MM.1S (cell line): ENCODE data around the gene WDR37.

Experiments used
- DNase-seq: peaks from one replicate; pipeline ENCODE4 v3.0.0-alpha.2; 2015
- H2AFZ ChIP-seq: fragments of 300-600 bp; sonication (generic); 2 replicates; pipeline ENCODE4 v1.6.0; 2016; ENCODE audit warnings: antibody characterized with exemption, low read length
- H3F3A ChIP-seq: fragments of 300-600 bp; sonication (generic); 2 replicates; pipeline ENCODE4 v1.6.1; 2016; ENCODE audit warnings: mild to moderate bottlenecking, antibody characterized with exemption, low read length, moderate library complexity, mixed read lengths; ENCODE audit not compliant: insufficient read depth
- H3K27ac ChIP-seq: fragments of 300-600 bp; sonication (generic); 2 replicates; pipeline ENCODE4 v1.5.1; 2016; ENCODE audit warnings: mild to moderate bottlenecking, low read length
- H3K27me3 ChIP-seq: fragments of 300-600 bp; sonication (generic); replicated peaks from 2 replicates; pipeline ENCODE4 v1.6.0; 2016; ENCODE audit warnings: low read length; ENCODE audit not compliant: insufficient read depth
- H3K36me3 ChIP-seq: fragments of 300-600 bp; sonication (generic); replicated peaks from 2 replicates; pipeline ENCODE4 v1.6.1; 2016; ENCODE audit warnings: mild to moderate bottlenecking, low read length, mixed read lengths; ENCODE audit not compliant: insufficient read depth
- H3K4me1 ChIP-seq: fragments of 300-600 bp; sonication (generic); 2 replicates; pipeline ENCODE4 v1.6.1; 2016; ENCODE audit warnings: low read length, mixed read lengths
- H3K4me2 ChIP-seq: fragments of 300-600 bp; sonication (generic); 2 replicates; pipeline ENCODE4 v1.6.0; 2016; ENCODE audit warnings: low read depth, low read length
- H3K4me3 ChIP-seq: fragments of 300-600 bp; sonication (generic); 2 replicates; pipeline ENCODE4 v1.5.1; 2016; ENCODE audit warnings: low read length, mixed read lengths
- H3K79me2 ChIP-seq: fragments of 300-600 bp; sonication (generic); 2 replicates; pipeline ENCODE4 v1.6.1; 2016; ENCODE audit warnings: mixed run types, low read length, mixed read lengths
- H3K9ac ChIP-seq: fragments of 300-600 bp; sonication (generic); 2 replicates; pipeline ENCODE4 v1.6.1; 2016; ENCODE audit warnings: low read length, mixed read lengths
- H3K9me2 ChIP-seq: fragments of 300-600 bp; sonication (generic); replicated peaks from 2 replicates; pipeline ENCODE4 v1.6.1; 2016; ENCODE audit warnings: mild to moderate bottlenecking, low read length, mixed read lengths; ENCODE audit not compliant: insufficient read depth
- H3K9me3 ChIP-seq: fragments of 300-600 bp; sonication (generic); replicated peaks from 2 replicates; pipeline ENCODE4 v1.6.1; 2016; ENCODE audit warnings: mild to moderate bottlenecking, low read length, mixed read lengths; ENCODE audit not compliant: insufficient read depth
- H4K20me1 ChIP-seq: fragments of 300-600 bp; sonication (generic); 2 replicates; pipeline ENCODE4 v1.6.1; 2016; ENCODE audit warnings: mild to moderate bottlenecking, low read length, moderate library complexity, mixed read lengths; ENCODE audit not compliant: insufficient read depth
- EZH2 ChIP-seq: fragments of 300-600 bp; sonication (generic); optimal IDR thresholded peaks from 2 replicates; pipeline ENCODE3; 2017; ENCODE audit warnings: low read depth, mild to moderate bottlenecking, antibody characterized with exemption, low read length, mixed read lengths
- EZH2phosphoT487 ChIP-seq: fragments of 300-600 bp; sonication (generic); IDR thresholded peaks from 2 replicates; pipeline ENCODE4 v1.6.1; 2018; ENCODE audit warnings: antibody characterized with exemption, low read length
- TF ChIP-seq, protein P1 (sequence below): fragments of 300-600 bp; sonication (generic); IDR thresholded peaks from 2 replicates; pipeline ENCODE4 v1.5.1; 2016; ENCODE audit warnings: antibody characterized with exemption, low read length, mixed read lengths

WDR37 gene

DNA sequence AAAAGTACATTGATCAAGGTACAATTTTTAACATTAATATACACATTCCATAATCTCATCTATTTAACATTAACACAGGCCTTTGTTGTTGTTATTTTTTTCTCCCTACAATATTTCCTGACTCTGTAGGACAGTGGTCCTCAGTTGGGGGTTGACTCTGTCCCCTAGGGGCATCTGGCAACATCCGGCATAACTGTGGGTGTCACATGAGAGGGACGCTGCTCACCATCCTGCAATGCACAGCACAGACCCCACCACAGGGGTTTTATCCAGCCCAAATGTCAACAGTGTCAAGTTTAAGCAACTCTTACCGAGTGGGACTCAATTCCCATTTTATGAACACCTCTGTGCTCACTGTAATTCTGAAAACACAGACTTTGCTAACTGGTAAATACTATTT is 16.1 kb upstream of the WDR37 start:
- H3K9ac ChIP-seq: no peak overlapping the region
- H3K4me2 ChIP-seq: no peak overlapping the region
- H3F3A ChIP-seq: peaks cover 23% of the 10 kb centered on the region
- no peaks in the 10 kb centered on the region for H4K20me1 ChIP-seq
- H3K9me2 ChIP-seq: no peaks in the 10 kb centered on the region
- TF ChIP-seq, protein P1, sequence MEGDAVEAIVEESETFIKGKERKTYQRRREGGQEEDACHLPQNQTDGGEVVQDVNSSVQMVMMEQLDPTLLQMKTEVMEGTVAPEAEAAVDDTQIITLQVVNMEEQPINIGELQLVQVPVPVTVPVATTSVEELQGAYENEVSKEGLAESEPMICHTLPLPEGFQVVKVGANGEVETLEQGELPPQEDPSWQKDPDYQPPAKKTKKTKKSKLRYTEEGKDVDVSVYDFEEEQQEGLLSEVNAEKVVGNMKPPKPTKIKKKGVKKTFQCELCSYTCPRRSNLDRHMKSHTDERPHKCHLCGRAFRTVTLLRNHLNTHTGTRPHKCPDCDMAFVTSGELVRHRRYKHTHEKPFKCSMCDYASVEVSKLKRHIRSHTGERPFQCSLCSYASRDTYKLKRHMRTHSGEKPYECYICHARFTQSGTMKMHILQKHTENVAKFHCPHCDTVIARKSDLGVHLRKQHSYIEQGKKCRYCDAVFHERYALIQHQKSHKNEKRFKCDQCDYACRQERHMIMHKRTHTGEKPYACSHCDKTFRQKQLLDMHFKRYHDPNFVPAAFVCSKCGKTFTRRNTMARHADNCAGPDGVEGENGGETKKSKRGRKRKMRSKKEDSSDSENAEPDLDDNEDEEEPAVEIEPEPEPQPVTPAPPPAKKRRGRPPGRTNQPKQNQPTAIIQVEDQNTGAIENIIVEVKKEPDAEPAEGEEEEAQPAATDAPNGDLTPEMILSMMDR: no peak
- no peak for TF ChIP-seq EZH2
- TF ChIP-seq EZH2phosphoT487: no peak
- H3K4me1 ChIP-seq: 0 out of 2 replicates have a peak, but pooled peaks cover 13% of the 10 kb centered on the region
- DNase-seq: no peak
- peaks cover 19% of the 10 kb centered on the region for H3K36me3 ChIP-seq
- no peak overlapping the region for H3K27ac ChIP-seq
- no peaks in the 10 kb centered on the region for H3K9me3 ChIP-seq
- H3K27me3 ChIP-seq: no peaks in the 10 kb centered on the region
- no peak overlapping the region for H2AFZ ChIP-seq
- peaks cover 27% of the 10 kb centered on the region for H3K79me2 ChIP-seq
- no peak overlapping the region for H3K4me3 ChIP-seq

DNA sequence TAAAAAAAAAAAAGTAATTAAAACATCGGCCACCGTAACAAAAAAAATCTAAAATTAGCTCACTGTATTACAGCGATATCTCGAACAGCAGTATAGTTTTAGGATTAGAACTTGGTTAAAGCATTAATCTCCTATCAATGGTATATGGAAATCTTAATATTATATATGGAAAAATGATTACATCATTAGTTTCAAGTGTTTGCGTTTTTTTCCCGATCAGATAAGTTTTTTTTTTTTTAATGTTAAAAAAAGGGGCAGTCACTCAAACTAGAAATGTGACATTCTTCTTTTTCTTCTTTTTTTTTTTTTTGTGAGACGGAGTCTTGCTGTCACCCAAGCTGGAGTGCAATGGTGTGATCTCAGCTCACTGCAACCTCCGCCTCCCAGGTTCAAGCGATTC is 14.7 kb upstream of the WDR37 start:
- no peaks in the 10 kb centered on the region for H3K27me3 ChIP-seq
- DNase-seq: no peak
- H3K4me1 ChIP-seq: 0 out of 2 replicates have a peak, but pooled peaks cover 25% of the 10 kb centered on the region
- H3F3A ChIP-seq: peaks cover 23% of the 10 kb centered on the region
- H3K9ac ChIP-seq: no peak overlapping the region
- TF ChIP-seq EZH2phosphoT487 (no peak), EZH2 (no peak)
- TF ChIP-seq, protein P1: no peak
- no peaks in the 10 kb centered on the region for H4K20me1 ChIP-seq
- peaks cover 40% of the 10 kb centered on the region for H3K79me2 ChIP-seq
- no peak overlapping the region for H2AFZ ChIP-seq
- H3K4me3 ChIP-seq: no peak overlapping the region
- H3K4me2 ChIP-seq: no peak overlapping the region
- H3K9me2 ChIP-seq: no peaks in the 10 kb centered on the region
- H3K9me3 ChIP-seq: no peaks in the 10 kb centered on the region
- H3K27ac ChIP-seq: no peak overlapping the region
- peaks cover 19% of the 10 kb centered on the region for H3K36me3 ChIP-seq

DNA sequence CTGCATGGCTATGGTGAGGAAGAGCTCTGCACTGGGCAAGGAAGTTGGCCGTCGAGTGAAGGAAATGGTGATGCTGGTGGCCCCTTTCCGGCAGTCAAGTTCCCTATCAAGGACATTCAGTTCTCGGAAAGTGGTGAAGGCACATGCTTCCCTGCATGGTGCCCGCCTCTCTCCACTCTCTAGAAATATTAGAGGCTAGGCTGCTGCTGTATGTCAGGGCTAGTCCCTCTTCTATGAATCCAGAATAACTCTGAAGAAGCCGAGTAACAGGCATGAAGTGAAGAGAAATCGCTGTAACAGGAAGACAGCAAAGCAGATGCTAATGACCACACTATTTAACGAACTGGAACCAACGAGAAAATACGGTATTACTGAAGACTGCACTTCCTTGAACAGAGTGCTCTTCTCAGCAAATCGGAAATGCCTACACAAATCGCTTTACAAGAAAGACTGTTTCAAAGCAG is 12.6 kb upstream of the WDR37 start:
- H3K4me2 ChIP-seq: peak overlapping the region; percentile 24
- peaks cover 22% of the 10 kb centered on the region for H3F3A ChIP-seq
- no peaks in the 10 kb centered on the region for H4K20me1 ChIP-seq
- H3K36me3 ChIP-seq: peaks cover 19% of the 10 kb centered on the region
- no peaks in the 10 kb centered on the region for H3K9me3 ChIP-seq
- peak; percentile 80 for DNase-seq
- 0 out of 2 replicates have a peak, but pooled peaks cover 29% of the 10 kb centered on the region for H3K4me1 ChIP-seq
- H3K79me2 ChIP-seq: peaks cover 53% of the 10 kb centered on the region
- H3K9ac ChIP-seq: peak overlapping the region; percentile 17; the same call in 1 of the 2 replicates
- TF ChIP-seq EZH2phosphoT487 (no peak), EZH2 (no peak)
- peak overlapping the region; percentile 16 for H3K4me3 ChIP-seq
- no peak overlapping the region for H2AFZ ChIP-seq
- peak overlapping the region; percentile 52 for H3K27ac ChIP-seq
- no peaks in the 10 kb centered on the region for H3K27me3 ChIP-seq
- H3K9me2 ChIP-seq: no peaks in the 10 kb centered on the region

DNA sequence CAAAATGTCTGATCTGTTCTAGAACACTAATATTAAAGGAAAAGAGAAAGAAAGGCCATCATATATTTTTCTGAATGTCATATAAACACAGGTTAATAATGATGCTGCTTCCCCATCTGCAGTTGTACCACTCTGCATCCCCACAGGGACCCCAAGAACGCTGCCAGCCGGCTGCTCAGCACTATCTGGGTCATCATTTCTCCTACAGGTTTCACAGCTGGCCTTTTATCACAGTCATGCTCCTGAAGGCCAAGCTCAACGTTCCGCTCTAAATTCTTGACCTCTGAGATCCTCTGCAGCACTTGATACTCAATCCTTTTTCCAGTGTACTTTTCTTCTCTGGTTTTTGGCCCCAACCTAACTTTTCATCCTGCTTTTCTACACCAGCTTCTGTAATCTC is 12.0 kb upstream of the WDR37 start:
- Histone ChIP-seq H3K9me3 (no peaks in the 10 kb centered on the region), H3K27me3 (no peaks in the 10 kb centered on the region), H3K9me2 (no peaks in the 10 kb centered on the region), H3F3A (peaks cover 22% of the 10 kb centered on the region), H3K79me2 (peaks cover 54% of the 10 kb centered on the region), H3K27ac (peak overlapping the region; percentile 52), H3K36me3 (peaks cover 19% of the 10 kb centered on the region), H3K9ac (peak overlapping the region; percentile 17; the same call in 1 of the 2 replicates), H3K4me1 (0 out of 2 replicates have a peak, but pooled peaks cover 29% of the 10 kb centered on the region), H2AFZ (no peak overlapping the region), H4K20me1 (no peaks in the 10 kb centered on the region), H3K4me2 (peak overlapping the region; percentile 24), H3K4me3 (peak overlapping the region; percentile 16)
- TF ChIP-seq, protein P1: no peak
- TF ChIP-seq EZH2phosphoT487: no peak
- no peak for TF ChIP-seq EZH2
- DNase-seq: peak; percentile 20
